Lower leg skin (tissue), 4 donors: ENCODE measurements around the gene ALG12. TPM values are rescaled to one million over a fixed set of nuclear protein-coding genes. Genes with fewer than 3 reads are reported as not detected.

Experiments
- DNase-seq, 2 donors: peaks; one replicate each; pipeline ENCODE4 v3.0.0-alpha.2; 2019; ENCODE audit warnings: low spot score in 2 of 2
- H3K4me3 ChIP-seq: fragments of 200-600 bp; sonication (generic); 2 replicates; pipeline ENCODE4 v1.5.1; 2017; ENCODE audit warnings: mild to moderate bottlenecking, low read depth; ENCODE audit not compliant: poor library complexity, severe bottlenecking
- POLR2A ChIP-seq, 2 donors: fragments of 450-650 bp; IDR thresholded peaks; one replicate each; pipeline ENCODE4 v1.6.1; 2016 to 2017; ENCODE audit warnings: antibody characterized with exemption in 2 of 2, mild to moderate bottlenecking in 1 of 2, moderate library complexity in 1 of 2
- WGBS, 2 donors: methylation state at CpG; one replicate each; pipeline ENCODE4 v1.1.5; 2018; 5-methylcytosine and 5-hydroxymethylcytosine counted together
- intact Hi-C: fragments of 100-400 bp; cut with DNase I; formaldehyde crosslinking; loops from one replicate; pipeline ENCODE4 v1.15.0; 2023; ENCODE audit warnings: low total_unique reads
- total RNA-seq, 4 donors: library from RNA; depleted of rRNA; stranded (reverse); fragments of >200 nt; gene quantifications; one replicate each; pipeline ENCODE4 v1.1.0, GENCODE V29; 2016
- TF ChIP-seq, protein P1 (sequence below), 3 donors: fragments of 450-650 bp; IDR thresholded peaks; one replicate each; pipeline ENCODE4 v1.5.1; 2016; ENCODE audit warnings: antibody characterized with exemption in 3 of 3, mild to moderate bottlenecking in 3 of 3, moderate library complexity in 2 of 3

Gene ALG12
- total RNA-seq, 4 donors from 2014 or later: 7.5 to 25.6 (median 16.1) TPM

DNA sequence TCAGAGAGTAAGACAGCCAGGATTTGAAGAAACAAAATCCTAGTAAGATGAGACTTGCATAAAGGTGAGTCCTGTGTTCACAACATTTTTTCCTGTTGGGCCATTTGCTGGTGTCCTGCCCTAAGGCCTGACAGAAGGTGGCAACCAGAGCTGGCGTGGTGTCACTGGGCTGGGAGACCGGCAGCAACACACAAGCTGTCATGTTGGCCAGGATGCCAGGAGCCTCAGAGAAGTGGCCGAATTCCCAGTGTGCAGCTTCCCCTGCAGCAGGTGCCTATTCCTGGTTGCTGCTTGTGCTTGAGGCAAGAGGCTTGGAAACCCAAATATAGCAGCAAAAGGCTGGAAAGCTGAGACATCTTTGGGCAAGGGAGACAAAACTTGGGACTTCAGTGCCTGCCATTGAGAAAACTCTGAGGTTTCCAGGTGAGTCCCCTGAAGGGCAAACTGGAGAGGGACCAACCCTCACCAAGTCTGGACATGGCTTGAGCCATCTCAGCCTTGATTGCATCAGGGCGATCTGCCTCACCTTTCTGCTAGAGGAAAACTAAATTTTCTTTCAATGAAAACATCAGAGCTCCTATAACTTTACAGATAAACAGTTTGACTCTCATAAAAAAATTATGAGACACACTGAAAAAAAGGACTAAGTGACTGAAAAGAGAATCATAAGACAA is 25.9 kb downstream of the ALG12 start:
- no peak for DNase-seq
- TF ChIP-seq, protein P1, sequence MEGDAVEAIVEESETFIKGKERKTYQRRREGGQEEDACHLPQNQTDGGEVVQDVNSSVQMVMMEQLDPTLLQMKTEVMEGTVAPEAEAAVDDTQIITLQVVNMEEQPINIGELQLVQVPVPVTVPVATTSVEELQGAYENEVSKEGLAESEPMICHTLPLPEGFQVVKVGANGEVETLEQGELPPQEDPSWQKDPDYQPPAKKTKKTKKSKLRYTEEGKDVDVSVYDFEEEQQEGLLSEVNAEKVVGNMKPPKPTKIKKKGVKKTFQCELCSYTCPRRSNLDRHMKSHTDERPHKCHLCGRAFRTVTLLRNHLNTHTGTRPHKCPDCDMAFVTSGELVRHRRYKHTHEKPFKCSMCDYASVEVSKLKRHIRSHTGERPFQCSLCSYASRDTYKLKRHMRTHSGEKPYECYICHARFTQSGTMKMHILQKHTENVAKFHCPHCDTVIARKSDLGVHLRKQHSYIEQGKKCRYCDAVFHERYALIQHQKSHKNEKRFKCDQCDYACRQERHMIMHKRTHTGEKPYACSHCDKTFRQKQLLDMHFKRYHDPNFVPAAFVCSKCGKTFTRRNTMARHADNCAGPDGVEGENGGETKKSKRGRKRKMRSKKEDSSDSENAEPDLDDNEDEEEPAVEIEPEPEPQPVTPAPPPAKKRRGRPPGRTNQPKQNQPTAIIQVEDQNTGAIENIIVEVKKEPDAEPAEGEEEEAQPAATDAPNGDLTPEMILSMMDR (IDR thresholded peaks at IDR 0.05): no peak
- no peak for TF ChIP-seq POLR2A (IDR thresholded peaks at IDR 0.05)
- intact Hi-C loops: no loop called here
- no peak overlapping the region for H3K4me3 ChIP-seq
- 74 to 77% methylated on average over 4 of the region's 4 CpGs for WGBS, 2 donors

DNA sequence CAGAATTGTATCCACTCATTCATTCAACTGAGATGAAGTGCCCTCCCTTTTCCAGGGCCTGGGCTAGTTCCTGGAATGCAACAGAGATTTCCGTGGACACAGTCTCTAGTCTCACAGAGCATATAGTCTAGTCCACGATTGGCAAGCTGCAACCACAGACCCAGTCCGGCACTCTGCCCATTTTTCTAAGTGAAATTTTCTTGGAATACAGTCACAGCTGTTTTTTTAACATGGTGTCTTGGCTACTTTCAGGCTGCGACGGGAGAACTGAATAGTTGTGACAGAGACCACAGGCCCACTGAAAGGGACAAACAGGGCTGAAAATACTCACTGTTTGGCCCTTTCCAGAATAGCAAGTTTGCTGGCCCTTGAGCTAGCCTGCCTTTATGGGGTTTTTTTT is 29.2 kb downstream of the ALG12 start:
- intact Hi-C loops: no loop called here
- WGBS, 2 donors: 93 to 98% methylated on average over 5 of the region's 5 CpGs
- TF ChIP-seq, protein P1 (IDR thresholded peaks at IDR 0.05): no peak
- no peak for TF ChIP-seq POLR2A (IDR thresholded peaks at IDR 0.05)
- no peak for DNase-seq
- no peak overlapping the region for H3K4me3 ChIP-seq

DNA sequence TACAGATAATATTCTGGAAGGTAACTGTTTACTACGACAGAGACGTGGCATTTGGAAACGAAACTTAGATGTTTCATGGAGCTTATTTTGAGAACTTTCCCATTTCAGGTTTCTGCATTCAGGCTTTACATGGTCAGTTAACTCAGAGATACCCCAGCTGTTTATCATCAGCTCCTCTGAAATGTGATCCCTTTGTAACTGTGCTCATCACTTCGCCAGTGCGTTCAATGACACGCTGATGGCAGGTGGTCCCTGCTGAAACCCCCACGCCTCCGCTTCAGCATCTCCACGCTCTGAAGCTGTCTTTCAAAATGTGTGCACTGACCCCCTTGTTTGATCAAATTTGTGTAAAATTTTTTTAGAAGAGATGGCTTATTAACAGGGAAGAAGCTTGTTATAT is 30.5 kb downstream of the ALG12 start:
- intact Hi-C loops: no loop called here
- WGBS, 2 donors: 95 to 97% methylated on average over 9 of the region's 9 CpGs

DNA sequence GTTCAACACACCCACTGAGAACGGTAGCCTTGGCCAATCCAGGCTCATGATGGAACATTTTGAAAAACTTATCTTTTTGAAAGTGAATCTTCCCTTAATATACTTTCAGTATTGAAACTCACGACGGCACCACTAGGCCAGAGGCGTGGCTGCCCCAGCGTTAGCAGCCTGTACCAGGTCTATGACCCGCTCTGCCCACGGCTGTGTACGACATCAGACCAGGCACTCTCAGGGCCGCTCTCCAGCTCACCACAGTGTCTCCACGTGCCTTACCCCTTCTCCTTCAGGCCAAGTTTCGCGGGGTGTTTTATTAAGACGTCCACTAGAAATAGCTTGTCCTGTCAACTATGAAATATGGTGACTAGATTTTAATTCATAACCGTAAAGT is 31.2 kb downstream of the ALG12 start:
- H3K4me3 ChIP-seq: no peak overlapping the region
- TF ChIP-seq, protein P1 (IDR thresholded peaks at IDR 0.05): no peak
- no peak for TF ChIP-seq POLR2A (IDR thresholded peaks at IDR 0.05)
- DNase-seq: no peak
- WGBS, 2 donors: 93 to 97% methylated on average over 14 of the region's 14 CpGs
- intact Hi-C loops: no loop called here

More for the DNA sequence above, 30.5 kb downstream of the ALG12 start:
- H3K4me3 ChIP-seq: no peak overlapping the region
- DNase-seq: no peak
- TF ChIP-seq, protein P1 (IDR thresholded peaks at IDR 0.05): no peak
- TF ChIP-seq POLR2A (IDR thresholded peaks at IDR 0.05): no peak

DNA sequence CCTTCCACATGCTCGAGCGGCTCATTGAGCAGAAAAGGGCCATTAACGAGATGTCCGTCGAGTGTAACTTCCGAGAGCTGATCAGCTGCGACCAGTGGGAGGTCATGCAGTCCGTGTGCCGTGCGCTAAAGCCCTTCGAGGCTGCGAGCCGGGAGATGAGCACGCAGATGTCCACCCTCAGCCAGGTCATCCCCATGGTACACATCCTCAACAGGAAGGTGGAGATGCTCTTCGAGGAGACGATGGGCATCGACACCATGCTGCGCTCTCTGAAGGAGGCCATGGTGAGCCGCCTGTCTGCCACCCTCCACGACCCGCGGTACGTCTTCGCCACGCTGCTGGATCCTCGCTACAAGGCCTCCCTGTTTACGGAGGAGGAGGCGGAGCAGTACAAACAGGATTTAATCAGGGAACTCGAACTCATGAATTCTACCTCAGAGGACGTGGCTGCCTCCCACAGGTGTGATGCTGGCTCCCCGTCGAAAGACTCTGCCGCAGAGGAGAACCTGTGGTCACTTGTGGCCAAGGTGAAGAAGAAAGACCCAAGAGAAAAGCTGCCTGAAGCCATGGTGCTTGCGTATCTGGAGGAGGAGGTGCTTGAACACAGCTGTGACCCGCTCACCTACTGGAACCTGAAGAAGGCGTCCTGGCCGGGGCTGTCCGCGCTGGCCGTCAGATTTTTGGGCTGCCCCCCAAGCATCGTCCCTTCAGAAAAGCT is 31.7 kb downstream of the ALG12 start:
- 98% methylated on average over 40 to 41 of the region's 41 CpGs for WGBS, 2 donors
- TF ChIP-seq, protein P1 (IDR thresholded peaks at IDR 0.05): no peak
- no peak for TF ChIP-seq POLR2A (IDR thresholded peaks at IDR 0.05)
- intact Hi-C loops: no loop called here
- no peak for DNase-seq
- H3K4me3 ChIP-seq: no peak overlapping the region
